ENCODE measurements around the gene PPP2R2B. TPM values are rescaled to one million over a fixed set of nuclear protein-coding genes. Genes with fewer than 3 reads are reported as not detected.

The PPP2R2B gene
- total and polyA plus RNA-seq, 2 donors (not counting 3 experiments of a cell fraction or from before 2014, with no cell fraction given) = not detected

DNA sequence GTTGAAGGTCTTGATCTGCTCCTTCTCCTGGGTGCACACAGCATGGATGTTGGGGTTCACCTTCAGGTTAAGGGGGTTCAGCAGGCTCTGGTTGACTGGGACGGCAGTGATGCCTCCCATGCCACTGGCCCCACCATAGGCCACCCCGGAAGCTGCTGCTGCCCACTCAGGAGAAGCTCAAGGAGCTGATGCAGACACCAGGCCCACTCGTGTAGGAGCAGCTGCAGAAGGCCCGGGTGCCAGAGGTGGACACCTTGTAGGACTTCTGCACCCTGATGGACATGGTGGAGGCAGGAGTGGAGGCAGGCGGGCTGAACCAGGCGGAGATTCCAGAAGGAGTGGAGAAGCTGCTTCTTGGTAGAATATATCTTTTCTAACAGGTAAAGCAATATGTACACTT lies 171.2 kb downstream of the PPP2R2B start:
- H2AFZ ChIP-seq (ENCODE audit: low read depth, low read length) = no peak overlapping the region
- H3K36me3 ChIP-seq (ENCODE audit: control insufficient read depth in 2 of 2, extremely low read depth in 1 of 2, insufficient read depth in 2 of 2, low read length in 2 of 2) = no peaks in the 10 kb centered on the region
- TF ChIP-seq GATA2 (IDR thresholded peaks at IDR 0.05; ENCODE audit: insufficient read depth, insufficient read length, low read depth, low read length) (no peak), EZH2 (IDR thresholded peaks at IDR 0.05; ENCODE audit: borderline replicate concordance, low read depth, low read length, severe bottlenecking) (no peak), FOS (IDR thresholded peaks at IDR 0.05; ENCODE audit: borderline replicate concordance, insufficient read depth, low read length) (no peak), MYC (IDR thresholded peaks at IDR 0.05; ENCODE audit: low read depth, low read length) (no peak), POLR2A (IDR thresholded peaks at IDR 0.05; ENCODE audit: low read depth, low read length) (no peak), POLR2AphosphoS5 (IDR thresholded peaks at IDR 0.05; ENCODE audit: insufficient read depth, low read depth, low read length) (no peak), JUN (IDR thresholded peaks at IDR 0.05; ENCODE audit: borderline replicate concordance, insufficient read depth, insufficient read length, low read depth) (no peak)
- TF ChIP-seq, protein P1, sequence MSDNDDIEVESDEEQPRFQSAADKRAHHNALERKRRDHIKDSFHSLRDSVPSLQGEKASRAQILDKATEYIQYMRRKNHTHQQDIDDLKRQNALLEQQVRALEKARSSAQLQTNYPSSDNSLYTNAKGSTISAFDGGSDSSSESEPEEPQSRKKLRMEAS (IDR thresholded peaks at IDR 0.05; ENCODE audit: insufficient read depth, insufficient read length) = no peak
- TF ChIP-seq, protein P2, sequence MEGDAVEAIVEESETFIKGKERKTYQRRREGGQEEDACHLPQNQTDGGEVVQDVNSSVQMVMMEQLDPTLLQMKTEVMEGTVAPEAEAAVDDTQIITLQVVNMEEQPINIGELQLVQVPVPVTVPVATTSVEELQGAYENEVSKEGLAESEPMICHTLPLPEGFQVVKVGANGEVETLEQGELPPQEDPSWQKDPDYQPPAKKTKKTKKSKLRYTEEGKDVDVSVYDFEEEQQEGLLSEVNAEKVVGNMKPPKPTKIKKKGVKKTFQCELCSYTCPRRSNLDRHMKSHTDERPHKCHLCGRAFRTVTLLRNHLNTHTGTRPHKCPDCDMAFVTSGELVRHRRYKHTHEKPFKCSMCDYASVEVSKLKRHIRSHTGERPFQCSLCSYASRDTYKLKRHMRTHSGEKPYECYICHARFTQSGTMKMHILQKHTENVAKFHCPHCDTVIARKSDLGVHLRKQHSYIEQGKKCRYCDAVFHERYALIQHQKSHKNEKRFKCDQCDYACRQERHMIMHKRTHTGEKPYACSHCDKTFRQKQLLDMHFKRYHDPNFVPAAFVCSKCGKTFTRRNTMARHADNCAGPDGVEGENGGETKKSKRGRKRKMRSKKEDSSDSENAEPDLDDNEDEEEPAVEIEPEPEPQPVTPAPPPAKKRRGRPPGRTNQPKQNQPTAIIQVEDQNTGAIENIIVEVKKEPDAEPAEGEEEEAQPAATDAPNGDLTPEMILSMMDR (IDR thresholded peaks at IDR 0.05; ENCODE audit: extremely low read depth in 1 of 2, insufficient read depth in 1 of 2, low read depth in 1 of 2, low read length in 2 of 2) = no peak
- H3K9me3 ChIP-seq (replicated peaks; ENCODE audit: control insufficient read depth, insufficient read depth, low read length) = no peaks in the 10 kb centered on the region
- H3K79me2 ChIP-seq (ENCODE audit: control insufficient read depth, insufficient read depth, low read length) = no peaks in the 10 kb centered on the region
- dilution Hi-C loops (cut with MboI; ENCODE audit: extremely low pct_ligation_motif_present, low sequenced_read_pairs) = no loop called here
- no peak overlapping the region for H3K27ac ChIP-seq (ENCODE audit: insufficient read depth, low read depth, low read length)
- ChIA-PET POLR2A (no interaction called here), CTCF (interaction anchor here (1.6 kb wide), 1 partner anchor 9 kb away, joined by 4 read pairs; no protein-coding TSS in a partner anchor)
- no peak overlapping the region for H3K4me2 ChIP-seq (ENCODE audit: insufficient read depth, low read length)
- no peak for DNase-seq (ENCODE audit: low read depth, low spot score)
- no peaks in the 10 kb centered on the region for H3K27me3 ChIP-seq (ENCODE audit: control insufficient read depth in 2 of 2, insufficient read depth in 2 of 2, low read length in 2 of 2)
- H4K20me1 ChIP-seq (replicated peaks; ENCODE audit: control insufficient read depth, extremely low read depth, insufficient read depth, low read length) = no peaks in the 10 kb centered on the region
- intact Hi-C loops (cut with micrococcal nuclease) = no loop called here
- no peak overlapping the region for H3K9ac ChIP-seq (replicated peaks; ENCODE audit: extremely low read depth, insufficient read depth, low read length)
- BruUV-seq (replicated peaks) = no TSS peak
- no peak overlapping the region for H3K4me3 ChIP-seq (replicated peaks in 1 of 3; ENCODE audit: insufficient read depth in 1 of 3, low read depth in 1 of 3, low read length in 3 of 3)
- FAIRE-seq = no peak
- no peaks in the 10 kb centered on the region for H3K9me1 ChIP-seq (replicated peaks; ENCODE audit: control insufficient read depth, extremely low read depth, insufficient read depth, low read length)
- H3K4me1 ChIP-seq (ENCODE audit: control insufficient read depth, extremely low read depth, insufficient read depth, low read length) = no peaks in the 10 kb centered on the region
